Astrocyte of the cerebellum (primary cell): ENCODE results near the gene GP1BB.

Experiments used
- DNase-seq: peaks from one replicate; pipeline ENCODE4 v3.0.0-alpha.2; 2011; ENCODE audit warnings: low read depth
- H3K4me3 ChIP-seq: 2 replicates; pipeline ENCODE4 v1.5.1; 2011; ENCODE audit warnings: mild to moderate bottlenecking, low read depth, low read length, moderate library complexity
- CTCF ChIP-seq: IDR thresholded peaks from 2 replicates; pipeline ENCODE4 v1.5.1; 2012; ENCODE audit warnings: low read length, low read depth, moderate library complexity, mild to moderate bottlenecking; ENCODE audit errors: missing control alignments
- in situ Hi-C: cut with HindIII; loops from 2 replicates; pipeline ENCODE4 v1.10.0; 2017; ENCODE audit warnings: low sequenced_read_pairs

GP1BB gene

GRCh38 chr22:19760951-19761724, 37.8 kb downstream of the GP1BB start:
- no peak overlapping the region for H3K4me3 ChIP-seq
- TF ChIP-seq CTCF, result no peak
- in situ Hi-C loops, result no loop called here
- no peak for DNase-seq

- H3K4me3 ChIP-seq, result no peak overlapping the region
Measured at GRCh38 chr22:19761725-19762567, 38.6 kb downstream of the GP1BB start.

GRCh38 chr22:19762568-19763457, 39.5 kb downstream of the GP1BB start:
- TF ChIP-seq CTCF, result no peak
- in situ Hi-C loops, result no loop called here
- no peak overlapping the region for H3K4me3 ChIP-seq
- no peak for DNase-seq

More at GRCh38 chr22:19761725-19762567, 38.6 kb downstream of the GP1BB start:
- no peak for TF ChIP-seq CTCF
- in situ Hi-C loops, result no loop called here
- no peak for DNase-seq

GRCh38 chr22:19763458-19764298, 40.3 kb downstream of the GP1BB start:
- no peak overlapping the region for H3K4me3 ChIP-seq
- DNase-seq, result no peak
- TF ChIP-seq CTCF, result no peak
- in situ Hi-C loops, result no loop called here

GRCh38 chr22:19764299-19764593, 40.9 kb downstream of the GP1BB start:
- in situ Hi-C loops, result no loop called here
- DNase-seq, result no peak
- TF ChIP-seq CTCF, result no peak
- H3K4me3 ChIP-seq, result no peak overlapping the region
